Small intestine (tissue), 7 donors: ENCODE data around the gene FAM174B. TPM values are rescaled to one million over a fixed set of nuclear protein-coding genes. Genes with fewer than 3 reads are reported as not detected.

Experiments used
- DNase-seq, 2 donors: peaks; one replicate each; pipeline versions ENCODE4 v3.0.0 to v3.0.0-alpha.2; 2013
- FAIRE-seq: peaks from 2 replicates; lab custom pipeline; 2012; peaks lifted over from hg19 to GRCh38; lab: Jason Lieb, UNC
- H3K27ac ChIP-seq, 3 donors: one replicate each; pipeline ENCODE4 v1.5.1; 2013; ENCODE audit warnings: low read length in 2 of 3, mild to moderate bottlenecking in 2 of 3, control low read depth in 1 of 3, inconsistent platforms in 1 of 3, low read depth in 1 of 3, moderate library complexity in 1 of 3
- H3K27me3 ChIP-seq, 3 donors: one replicate each; pipeline ENCODE4 v1.6.1; 2013; ENCODE audit warnings: low read length in 3 of 3, inconsistent platforms in 1 of 3; ENCODE audit not compliant: control insufficient read depth in 3 of 3, insufficient read depth in 3 of 3
- H3K36me3 ChIP-seq, 3 donors: one replicate each; pipeline ENCODE4 v1.6.1; 2013; ENCODE audit warnings: low read length in 3 of 3, inconsistent platforms in 1 of 3, low read depth in 1 of 3, mild to moderate bottlenecking in 1 of 3, moderate library complexity in 1 of 3; ENCODE audit not compliant: control insufficient read depth in 3 of 3, insufficient read depth in 2 of 3
- H3K4me1 ChIP-seq, 3 donors: one replicate each; pipeline ENCODE4 v1.6.1; 2013; ENCODE audit warnings: low read length in 2 of 3, inconsistent platforms in 1 of 3, low read depth in 1 of 3, mild to moderate bottlenecking in 1 of 3, moderate library complexity in 1 of 3; ENCODE audit not compliant: control insufficient read depth in 3 of 3, insufficient read depth in 2 of 3
- H3K4me3 ChIP-seq, 3 donors: one replicate each; pipeline ENCODE4 v1.5.1; 2013; ENCODE audit warnings: low read length in 3 of 3, control low read depth in 1 of 3, inconsistent platforms in 1 of 3, low read depth in 1 of 3, mild to moderate bottlenecking in 1 of 3, moderate library complexity in 1 of 3
- H3K9me3 ChIP-seq, 2 donors: one replicate each; pipeline ENCODE4 v1.6.1; 2013; ENCODE audit warnings: low read depth in 1 of 2, low read length in 1 of 2; ENCODE audit not compliant: control insufficient read depth in 2 of 2, insufficient read depth in 1 of 2
- WGBS, 3 donors: extraction: QIAGEN DNeasy Blood & Tissue Kit; methylation state at CpG; one replicate each; pipeline ENCODE4 v1.1.7; 2013; 5-methylcytosine and 5-hydroxymethylcytosine counted together
- polyA plus RNA-seq, 4 donors: library from polyadenylated mRNA; stranded (reverse) in 3 of 4; unstranded in 1 of 4; fragments of 200-250 nt in 3 of 4; fragments of 120-200 nt in 1 of 4; gene quantifications; one replicate each; pipeline versions ENCODE4 v1.2.1 to v1.2.3, GENCODE V29; 2013
- donor health status: healthy with polysubstance abuse.
- donor health status: control.
- donor health status: control.
- donor health status: Bipolar disorder and iron deficiency.
- donor health status: healthy.

Gene FAM174B
- polyA plus RNA-seq, 4 donors: 1.8 to 14.6 (median 5.6) TPM

DNA sequence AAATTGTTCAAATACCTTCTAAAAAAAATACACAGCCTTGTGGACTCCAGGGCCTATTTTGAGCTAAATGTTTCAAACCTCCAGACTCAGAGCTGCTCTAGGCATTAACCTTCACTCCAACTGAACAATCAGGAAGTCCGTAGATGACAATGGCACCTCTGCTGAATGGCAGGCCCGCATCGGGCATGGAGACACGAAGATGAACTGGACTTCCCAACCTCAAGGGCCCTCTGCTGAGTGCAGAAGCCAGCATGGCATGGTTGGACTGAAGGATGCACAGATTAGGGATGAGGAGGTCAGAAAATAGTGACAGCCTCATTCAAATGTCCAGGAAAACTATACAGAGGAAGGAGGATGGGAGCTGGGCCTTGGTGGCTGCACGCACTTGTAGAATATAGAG is 2.2 kb downstream of the FAM174B start:
- Histone ChIP-seq H3K4me1 (no peaks in the 10 kb centered on the region), H3K27ac (no peak overlapping the region), H3K36me3 (peaks cover 0 to 9% (median 0%) of the 10 kb centered on the region in 3 donors), H3K9me3 (peaks cover 0 to 5% of the 10 kb centered on the region in 2 donors), H3K4me3 (no peak overlapping the region), H3K27me3 (no peaks in the 10 kb centered on the region)
- no peak for FAIRE-seq
- 85 to 92% (median 89%) methylated on average over 5 of the region's 5 CpGs for WGBS, 3 donors
- no peak for DNase-seq

GRCh38 chr15:92652576-92652966 is 3.0 kb downstream of the FAM174B start:
- H3K27me3 ChIP-seq: no peaks in the 10 kb centered on the region
- H3K27ac ChIP-seq: no peak overlapping the region
- peaks cover 0 to 5% of the 10 kb centered on the region in 2 donors for H3K9me3 ChIP-seq
- no peaks in the 10 kb centered on the region for H3K4me1 ChIP-seq
- WGBS, 3 donors: 80 to 91% (median 87%) methylated on average over 9 of the region's 9 CpGs
- no peak overlapping the region for H3K4me3 ChIP-seq
- FAIRE-seq (no peak), DNase-seq (no peak)
- H3K36me3 ChIP-seq: peaks cover 0 to 9% (median 0%) of the 10 kb centered on the region in 3 donors

DNA sequence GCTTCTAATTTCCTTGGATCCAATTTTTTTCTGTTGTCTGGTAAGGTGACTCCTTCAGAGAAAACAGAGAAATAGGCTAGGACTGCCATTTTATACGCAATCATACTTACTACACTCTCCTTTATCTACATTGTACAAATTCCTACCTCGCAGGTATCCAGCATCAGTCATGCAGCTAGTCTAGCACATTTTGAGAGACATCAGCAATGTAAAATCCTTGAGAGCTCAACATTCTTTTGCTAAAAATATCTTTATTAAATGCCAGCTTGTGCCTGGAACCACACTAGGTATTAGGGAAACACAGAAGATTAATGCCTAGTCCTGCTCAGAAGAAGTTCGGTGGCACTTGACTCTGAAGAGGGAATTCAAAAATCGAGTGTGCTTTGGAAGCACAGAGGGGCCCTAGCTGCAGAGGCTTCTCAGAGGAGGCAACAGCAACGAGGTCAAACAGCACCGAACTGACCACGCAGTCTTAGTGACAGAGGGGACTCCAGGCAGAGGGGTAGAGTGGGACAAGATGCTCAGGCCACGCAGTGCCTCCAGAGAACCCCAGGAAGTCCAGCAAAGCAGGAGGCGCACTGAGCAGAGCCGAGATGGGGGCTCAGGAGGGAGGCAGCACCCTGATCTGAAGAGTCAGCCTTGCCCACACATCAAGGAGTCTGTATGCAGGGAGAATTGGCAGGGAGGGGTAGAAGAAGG is 3.5 kb downstream of the FAM174B start:
- FAIRE-seq (no peak), DNase-seq (no peak)
- no peak overlapping the region for H3K27ac ChIP-seq
- H3K36me3 ChIP-seq: peaks cover 0 to 9% (median 0%) of the 10 kb centered on the region in 3 donors
- H3K4me3 ChIP-seq: no peak overlapping the region
- no peaks in the 10 kb centered on the region for H3K4me1 ChIP-seq
- H3K27me3 ChIP-seq: no peaks in the 10 kb centered on the region
- H3K9me3 ChIP-seq: peaks cover 0 to 5% of the 10 kb centered on the region in 2 donors
- WGBS, 3 donors: 80 to 88% (median 86%) methylated on average over 10 of the region's 10 CpGs

DNA sequence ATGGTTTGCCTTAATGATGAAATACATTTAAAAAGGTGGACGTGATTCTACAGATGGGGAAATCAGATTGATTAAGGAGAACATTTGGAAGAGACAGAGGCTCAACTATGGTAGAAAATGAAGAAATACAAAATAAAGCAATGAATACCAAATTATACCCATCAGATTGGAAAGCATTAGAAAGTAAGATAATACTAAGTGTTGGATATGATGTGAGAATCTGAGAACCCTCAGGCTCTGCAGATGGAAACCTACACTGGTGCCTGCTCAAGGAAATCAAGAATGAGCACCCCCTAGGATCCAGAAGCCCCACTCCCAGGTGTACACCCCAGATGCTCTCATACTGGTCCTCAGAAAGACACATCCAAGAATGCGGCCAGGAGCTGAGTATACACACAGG is 4.6 kb downstream of the FAM174B start:
- no peak for DNase-seq
- no peak overlapping the region for H3K4me3 ChIP-seq
- no peak for FAIRE-seq
- WGBS, 3 donors: 87 to 96% (median 96%) methylated on average over 2 of the region's 2 CpGs
- no peaks in the 10 kb centered on the region for H3K27me3 ChIP-seq
- H3K9me3 ChIP-seq: peaks cover 0 to 3% of the 10 kb centered on the region in 2 donors
- H3K27ac ChIP-seq: no peak overlapping the region
- H3K4me1 ChIP-seq: no peaks in the 10 kb centered on the region
- peaks cover 0 to 9% (median 0%) of the 10 kb centered on the region in 3 donors for H3K36me3 ChIP-seq

DNA sequence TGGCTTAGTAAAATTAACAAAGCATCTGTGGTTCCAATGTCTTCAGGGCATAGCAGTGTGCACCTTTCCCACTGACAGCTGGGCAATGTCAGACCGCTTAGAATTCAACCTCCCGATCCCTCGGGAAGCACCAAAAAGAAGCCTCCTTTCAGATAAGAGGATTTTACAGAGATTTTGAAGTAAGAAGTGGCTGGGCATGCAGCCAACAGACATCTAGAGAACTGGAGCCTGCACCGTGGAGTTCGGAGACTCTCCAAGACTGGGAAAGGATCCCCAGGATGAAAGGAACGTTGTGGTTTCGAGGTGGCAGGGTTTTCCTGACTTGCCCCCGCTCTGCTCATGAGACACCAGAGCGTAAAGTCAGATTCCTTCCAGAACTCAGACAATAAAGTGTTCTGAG is 5.3 kb downstream of the FAM174B start:
- no peak overlapping the region for H3K4me3 ChIP-seq

GRCh38 chr15:92648190-92648875 is 7.2 kb downstream of the FAM174B start:
- Histone ChIP-seq H3K36me3 (peaks cover 0 to 7% (median 0%) of the 10 kb centered on the region in 3 donors), H3K9me3 (peaks cover 0 to 3% of the 10 kb centered on the region in 2 donors), H3K27me3 (no peaks in the 10 kb centered on the region), H3K27ac (no peak overlapping the region), H3K4me3 (no peak overlapping the region), H3K4me1 (no peaks in the 10 kb centered on the region)
- WGBS, 3 donors: 58 to 65% (median 61%) methylated on average over 8 of the region's 8 CpGs
- FAIRE-seq: no peak
- DNase-seq: peak in 1 of 2 donors; percentile 38

More for the DNA sequence above, 5.3 kb downstream of the FAM174B start:
- Histone ChIP-seq H3K27me3 (no peaks in the 10 kb centered on the region), H3K36me3 (peaks cover 0 to 9% (median 0%) of the 10 kb centered on the region in 3 donors), H3K9me3 (peaks cover 0 to 3% of the 10 kb centered on the region in 2 donors), H3K4me1 (no peaks in the 10 kb centered on the region), H3K27ac (no peak overlapping the region)
- DNase-seq: no peak
- 74 to 86% (median 81%) methylated on average over 9 of the region's 9 CpGs for WGBS, 3 donors
- FAIRE-seq: no peak

DNA sequence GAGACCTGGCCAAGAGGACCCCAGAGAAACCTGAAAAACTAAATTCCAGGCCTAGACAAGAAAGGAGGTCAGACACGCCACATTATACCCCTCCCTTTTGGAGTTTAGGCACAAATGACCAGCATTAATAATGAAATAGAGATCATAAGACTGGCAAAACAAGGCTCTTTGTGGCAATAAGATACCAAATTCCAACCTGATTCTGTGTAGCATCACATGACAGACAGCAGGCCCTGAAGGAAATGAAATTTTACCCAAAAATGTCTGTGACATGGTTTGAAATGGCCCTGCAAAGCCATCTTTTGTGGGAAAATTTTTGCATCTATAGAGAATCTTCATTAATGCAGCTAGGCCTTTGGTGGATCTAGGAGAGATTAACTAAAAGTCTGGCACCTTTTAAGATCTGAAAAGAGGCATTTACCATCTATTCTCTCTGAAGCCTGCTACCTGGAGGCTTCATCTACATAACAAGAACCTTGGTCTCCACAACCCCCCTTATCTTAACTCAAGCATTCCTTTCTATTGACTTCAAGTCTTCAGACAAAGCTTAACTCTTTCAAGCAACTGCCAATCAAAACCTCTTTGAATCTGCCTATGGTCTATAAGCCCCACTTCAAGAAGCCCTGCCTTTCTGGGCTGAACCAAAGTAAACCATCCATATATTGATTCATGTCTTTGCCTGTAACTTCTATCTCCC is 8.0 kb downstream of the FAM174B start:
- WGBS, 3 donors: 89 to 92% (median 91%) methylated on average over 1 of the region's 1 CpG
- no peak overlapping the region for H3K27ac ChIP-seq
- H3K9me3 ChIP-seq: peaks cover 0 to 3% of the 10 kb centered on the region in 2 donors
- H3K4me3 ChIP-seq: no peak overlapping the region
- FAIRE-seq (no peak), DNase-seq (no peak)
- no peaks in the 10 kb centered on the region for H3K4me1 ChIP-seq
- H3K27me3 ChIP-seq: no peaks in the 10 kb centered on the region
- H3K36me3 ChIP-seq: peaks cover 0 to 5% (median 0%) of the 10 kb centered on the region in 3 donors

GRCh38 chr15:92646216-92646615 is 9.4 kb downstream of the FAM174B start:
- Histone ChIP-seq H3K4me1 (no peaks in the 10 kb centered on the region), H3K27ac (no peak overlapping the region), H3K27me3 (no peaks in the 10 kb centered on the region), H3K9me3 (peaks cover 0 to 2% of the 10 kb centered on the region in 2 donors), H3K4me3 (no peak overlapping the region), H3K36me3 (no peaks in the 10 kb centered on the region)
- DNase-seq (no peak), FAIRE-seq (no peak)
- 95 to 98% (median 96%) methylated on average over 2 of the region's 2 CpGs for WGBS, 3 donors
